NCI-H1417 (cell line): ENCODE results near the gene PRMT5.
"Not testable (repeated sequence)": the region's sequence is repeated elsewhere in the genome, so short reads cannot be mapped to it uniquely, and the experiment has no call there.

Source experiments
- DNase-seq, 3 experiments: peaks; one replicate each; lab custom pipeline; 2025; lab: John Stamatoyannopoulos, UW

PRMT5 gene

DNA sequence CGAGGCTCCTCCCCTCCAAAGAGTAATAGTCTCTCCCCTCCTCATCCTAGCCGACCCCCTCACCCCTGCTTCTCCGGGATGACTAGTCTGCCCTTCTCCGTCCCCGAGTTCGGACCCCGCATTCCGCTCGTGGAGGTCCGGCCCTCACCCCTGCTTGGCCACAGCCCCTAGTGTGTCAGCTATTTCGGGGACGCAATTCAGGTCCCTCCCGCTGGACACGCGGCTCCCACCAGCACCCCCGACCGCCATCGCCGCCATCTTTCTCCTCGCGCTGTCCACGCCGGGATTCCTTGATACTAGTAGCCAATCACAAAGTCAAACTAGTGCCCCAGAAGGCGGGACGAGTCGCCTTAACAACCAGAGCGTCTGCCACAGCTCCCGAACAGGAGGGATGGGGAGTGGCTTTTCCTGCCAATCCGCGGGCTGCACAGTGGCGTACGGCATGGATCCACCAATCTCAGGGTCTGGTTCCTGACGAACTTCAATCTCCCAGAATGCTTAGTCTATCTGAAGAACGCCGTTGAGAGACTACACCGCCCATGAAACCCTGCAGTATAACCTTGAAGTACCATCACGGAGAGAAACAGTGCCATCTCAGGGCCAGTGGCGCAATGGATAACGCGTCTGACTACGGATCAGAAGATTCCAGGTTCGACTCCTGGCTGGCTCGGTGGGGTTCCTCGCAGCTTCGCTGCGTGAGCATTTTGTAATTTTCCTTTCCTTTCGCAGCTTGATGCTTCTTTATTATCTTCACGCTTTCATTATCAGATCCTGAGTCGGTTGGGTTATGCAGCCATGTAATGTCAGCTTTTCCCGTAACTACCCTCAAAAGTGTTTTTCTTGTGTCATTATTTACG is at the start of gene PRMT5:
PRMT5 (minus strand) TSS at position 273 of the 857 bp plus-strand sequence; CDS start at position 258, 15 bp downstream.
- DNase-seq = peak; percentile 99 to 100 (median 99)

DNA sequence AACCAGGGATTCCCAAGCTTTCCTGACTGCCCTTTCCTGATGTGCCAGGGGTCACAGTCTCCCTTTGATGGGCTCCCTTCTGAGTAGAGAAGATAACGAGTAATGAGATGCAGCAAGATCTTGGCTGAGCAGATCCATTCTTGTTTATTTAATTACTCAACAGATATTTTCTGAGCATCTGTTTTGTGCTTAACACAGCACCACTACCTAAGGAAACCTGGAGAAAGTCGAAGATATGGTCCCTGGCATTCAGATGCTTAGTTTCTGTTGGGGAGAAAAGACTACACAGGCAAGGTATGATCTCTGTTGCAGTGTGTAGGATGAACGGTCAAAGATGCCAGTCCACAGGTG is 49.3 kb upstream of the PRMT5 start:
- no peak for DNase-seq

- DNase-seq = no peak
Observed at GRCh38 chr14:22977684-22978486, 48.7 kb upstream of the PRMT5 start.

DNA sequence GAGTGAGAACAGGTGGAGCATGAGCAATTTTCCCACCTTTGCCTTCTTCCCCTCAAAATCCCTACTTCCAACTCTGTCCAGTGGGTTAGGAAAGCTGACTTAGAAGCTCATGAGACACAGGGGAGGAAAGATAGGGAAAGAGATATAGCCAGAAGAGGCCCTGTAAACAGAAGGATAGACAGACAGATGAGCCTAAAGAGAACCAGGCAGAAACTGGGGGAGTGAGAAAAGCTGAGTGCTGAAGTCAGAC is 48.2 kb upstream of the PRMT5 start:
- DNase-seq = no peak

GRCh38 chr14:22976620-22977433 is 47.7 kb upstream of the PRMT5 start:
- peak in 1 of 3 experiments; percentile 29 for DNase-seq

DNA sequence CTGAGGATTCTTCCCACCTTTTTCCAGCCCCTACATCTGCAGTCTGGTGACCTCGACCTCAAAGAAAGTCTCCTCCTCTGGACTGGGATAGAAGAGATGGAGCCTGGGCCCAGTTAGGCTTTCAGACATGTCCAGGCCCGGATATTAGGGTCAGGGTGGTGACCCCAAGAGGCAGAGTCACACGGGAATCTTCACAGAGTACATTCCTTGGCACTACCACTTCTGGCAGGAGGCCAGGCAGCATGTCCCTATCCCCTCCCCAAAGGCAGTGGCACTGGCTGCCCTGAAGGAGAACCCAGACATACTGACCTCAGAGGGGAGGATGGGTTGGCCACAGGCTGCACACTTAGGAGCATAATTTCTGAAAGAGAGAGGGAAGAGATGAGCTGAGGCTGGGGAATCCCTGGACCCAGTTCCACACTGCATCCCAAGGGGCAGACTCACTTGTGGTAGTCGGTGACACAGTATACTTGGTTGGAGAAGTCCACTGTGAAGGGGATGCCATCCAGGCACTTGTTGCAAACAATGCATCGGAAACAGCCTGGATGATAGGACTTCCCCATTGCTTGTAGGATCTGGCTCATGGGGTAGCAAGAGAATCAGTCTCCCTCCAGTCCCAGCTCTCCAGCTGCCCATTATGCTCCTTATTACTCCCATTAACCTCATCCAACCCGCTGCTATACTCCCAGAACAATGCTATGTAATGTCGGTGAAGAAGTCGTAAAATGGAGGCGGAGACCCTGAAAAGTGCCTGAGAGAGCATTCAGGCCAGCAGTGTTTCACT is 45.5 kb upstream of the PRMT5 start:
- DNase-seq = peak in 1 of 3 experiments; percentile 24

GRCh38 chr14:22973217-22974032 is 44.2 kb upstream of the PRMT5 start:
- peak; percentile 21 to 70 (median 58) for DNase-seq

- DNase-seq = no peak
Observed at GRCh38 chr14:22972313-22972930, 43.2 kb upstream of the PRMT5 start.

- no peak for DNase-seq
Observed at GRCh38 chr14:22971152-22971551, 42.0 kb upstream of the PRMT5 start.

DNA sequence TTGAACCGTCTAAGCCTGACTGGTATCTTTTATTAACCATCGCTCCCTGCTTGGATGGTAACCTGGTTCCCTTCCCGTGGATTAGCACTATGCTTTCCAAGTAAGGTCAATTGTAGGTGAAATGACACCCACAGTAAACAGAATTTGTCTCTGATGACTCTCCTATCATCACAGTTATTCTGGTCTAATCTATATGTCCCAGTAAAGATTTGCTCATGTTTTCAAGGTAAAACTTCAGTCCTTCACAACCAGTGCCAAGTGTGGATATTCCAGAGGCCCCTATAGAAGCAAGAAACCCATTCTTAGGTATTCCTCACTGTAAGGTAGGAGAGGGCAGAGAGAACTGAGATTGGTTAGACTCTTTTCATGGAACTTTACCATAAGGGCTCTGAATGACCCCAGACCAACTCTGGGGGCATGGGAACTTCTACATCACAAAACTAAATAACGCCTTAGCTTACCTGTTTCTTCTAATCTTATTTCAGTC is 37.6 kb upstream of the PRMT5 start:
- DNase-seq = no peak

DNA sequence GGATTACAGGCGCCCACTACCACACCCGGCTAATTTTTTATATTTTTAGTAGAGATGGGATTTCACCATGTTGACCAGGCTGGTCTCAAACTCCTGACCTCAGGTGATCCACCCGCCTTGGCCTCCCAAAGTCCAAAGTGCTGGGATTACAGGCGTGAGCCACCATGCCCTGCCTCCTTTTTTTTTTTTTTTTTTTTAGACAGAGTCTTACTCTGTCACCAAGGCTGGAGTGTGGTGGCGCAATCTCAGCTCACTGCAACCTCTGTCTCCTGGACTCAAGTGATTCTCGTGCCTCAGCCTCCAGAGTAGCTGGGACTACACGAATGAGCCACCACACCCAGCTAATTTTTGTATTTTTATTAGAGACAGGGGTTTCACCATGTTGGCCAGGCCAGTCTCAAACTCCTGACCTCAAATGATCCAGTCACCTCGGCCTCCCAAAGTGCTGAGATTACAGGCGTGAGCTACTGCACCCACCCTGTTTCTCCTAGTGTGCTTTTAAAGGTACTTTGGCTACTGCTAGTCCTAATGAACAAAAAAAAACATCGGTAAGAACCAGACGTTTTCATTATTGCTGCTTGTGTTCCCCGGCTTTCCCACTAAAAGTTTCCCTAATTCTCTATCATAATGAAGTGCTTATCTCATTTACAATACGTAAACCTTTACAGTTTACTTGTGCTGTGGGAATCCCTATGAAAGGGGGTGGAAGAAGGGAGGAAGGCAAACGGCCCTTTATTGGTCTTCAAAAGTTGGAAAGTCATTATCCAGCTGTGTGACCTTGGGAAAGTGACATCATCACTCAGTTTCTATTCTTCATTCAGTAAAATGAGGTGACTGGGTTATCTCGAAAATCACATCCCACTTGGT is 37.0 kb upstream of the PRMT5 start:
- DNase-seq = not testable (repeated sequence)

DNA sequence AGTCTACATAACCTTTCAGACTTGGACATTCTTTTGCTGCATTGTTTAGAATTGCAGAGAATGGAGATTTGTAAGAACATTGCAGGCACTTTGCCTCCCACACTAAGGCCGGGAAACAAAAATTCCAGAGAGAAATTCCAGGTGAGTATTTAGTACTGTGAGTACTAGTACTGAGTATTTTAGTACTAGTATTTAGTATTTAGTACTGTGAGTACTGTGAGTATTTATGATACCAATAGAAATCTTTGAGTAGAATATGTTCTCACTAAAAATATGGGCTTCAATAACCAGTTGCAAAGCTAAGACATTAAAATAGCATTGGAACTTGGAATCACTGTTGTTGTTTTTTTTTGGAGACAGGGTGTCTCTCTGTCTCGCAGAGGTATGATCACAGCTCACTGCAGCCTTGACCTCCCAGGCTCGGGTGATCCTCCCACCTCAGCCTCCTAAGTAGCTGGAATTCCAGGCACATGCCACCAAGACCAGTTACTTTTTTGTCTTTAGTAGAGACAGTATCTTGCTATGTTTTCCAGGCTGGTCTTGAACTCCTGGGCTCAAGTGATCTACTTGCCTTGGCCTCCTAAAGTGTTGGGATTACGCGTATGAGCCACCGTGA is 33.0 kb upstream of the PRMT5 start:
- DNase-seq = no peak

DNA sequence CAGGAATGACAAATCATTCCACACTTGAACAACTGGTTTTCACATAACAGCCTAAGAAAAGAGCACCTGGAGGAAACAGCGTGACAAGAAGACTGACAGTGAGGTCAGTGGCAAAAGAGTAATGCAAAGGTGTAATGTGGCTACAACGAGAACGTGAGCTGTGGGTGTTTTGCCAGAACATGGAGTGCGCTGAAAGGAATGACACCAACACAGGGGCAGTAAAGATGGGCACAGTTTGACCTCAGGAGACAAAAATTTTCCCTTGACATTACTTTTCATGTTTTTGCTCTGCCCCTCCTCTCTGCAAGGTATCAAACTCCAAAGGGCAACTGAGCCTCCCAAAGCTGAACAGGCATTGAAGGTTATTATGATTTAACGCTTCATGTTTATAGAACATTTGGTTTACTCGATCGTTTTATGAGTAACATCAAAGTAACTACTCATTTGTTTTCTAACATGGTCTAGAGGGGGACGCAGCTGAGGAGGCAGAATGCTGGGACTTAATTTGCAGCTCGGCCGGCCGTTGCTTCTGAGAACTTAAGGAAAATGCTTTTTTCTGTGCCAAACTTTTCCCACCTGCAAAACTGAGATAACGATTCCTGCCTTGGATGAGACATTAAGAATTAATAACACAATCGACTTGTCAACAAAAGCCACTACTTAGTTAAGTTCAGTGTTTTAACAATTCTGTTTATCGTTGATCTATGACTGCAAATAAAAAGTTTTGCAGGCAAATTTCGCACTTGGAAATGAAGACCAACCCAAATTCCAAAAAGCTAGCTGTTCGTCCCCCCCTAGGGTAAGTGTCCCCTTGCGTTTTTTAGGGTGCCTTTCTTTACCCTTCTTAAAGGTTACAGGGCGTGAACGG is 26.8 kb upstream of the PRMT5 start:
- DNase-seq = peak in 1 of 3 experiments; percentile 36

- no peak for DNase-seq
Observed at GRCh38 chr14:22952418-22952817, 23.2 kb upstream of the PRMT5 start.

GRCh38 chr14:22951795-22952194 is 22.6 kb upstream of the PRMT5 start:
- DNase-seq = not testable (repeated sequence)

DNA sequence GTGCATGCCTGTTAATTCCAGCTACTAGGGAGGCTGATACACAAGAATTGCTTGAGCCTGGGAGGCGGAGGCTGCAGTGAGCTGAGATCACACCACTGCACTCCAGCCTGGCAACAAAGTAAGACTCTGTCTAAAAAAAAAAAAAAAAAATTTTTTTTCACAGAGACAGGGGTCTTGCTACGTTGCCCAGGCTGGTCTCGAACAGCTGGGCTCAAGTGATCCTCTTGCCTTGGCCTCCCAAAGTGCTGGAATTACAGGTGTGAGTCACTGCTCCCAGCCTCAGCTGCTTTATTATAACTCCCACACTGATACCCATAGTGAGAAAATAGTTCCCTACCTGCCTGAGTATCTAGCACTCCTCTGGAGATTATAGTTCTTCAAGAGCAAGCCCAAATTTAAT is 16.5 kb upstream of the PRMT5 start:
- no peak for DNase-seq

DNA sequence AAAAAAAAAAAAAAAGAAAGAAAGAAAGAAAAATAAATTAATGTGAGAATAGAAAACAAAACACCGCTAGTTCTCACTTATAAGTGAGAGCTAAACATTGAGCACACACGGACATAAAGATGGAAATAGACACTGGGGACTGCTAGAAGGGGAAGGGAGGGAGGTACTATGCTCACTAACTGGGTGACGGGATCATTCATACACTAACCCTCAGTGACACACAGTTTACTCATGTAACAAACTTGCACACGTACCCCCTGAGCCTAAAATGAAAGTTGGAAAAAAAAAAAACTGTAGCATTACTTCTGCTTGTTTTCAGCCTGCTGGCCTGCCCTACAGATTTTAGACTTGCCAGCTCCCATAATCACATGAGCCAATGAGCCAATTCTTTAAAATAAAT is 10.5 kb upstream of the PRMT5 start:
- no peak for DNase-seq

GRCh38 chr14:22935156-22935555 is 6.0 kb upstream of the PRMT5 start:
- DNase-seq = no peak
